GM23338 (cell line): Measurements from ENCODE around the gene SPSB4. TPM values are rescaled to one million over a fixed set of nuclear protein-coding genes. Genes with fewer than 3 reads are reported as not detected.

Source experiments
- ATAC-seq: fragments of 200-7000 bp; cut with Tn5 transposase; 3 replicates; pipeline ENCODE4 v1.9.1; 2020
- DNase-seq: peaks from one replicate; pipeline ENCODE4 v3.0.0-alpha.2; 2015; ENCODE audit warnings: low spot score
- H2AFZ ChIP-seq: fragments of 200-600 bp; sonication (generic); 2 replicates; pipeline ENCODE4 v1.8.0; 2016; ENCODE audit warnings: antibody characterized with exemption, mild to moderate bottlenecking, moderate library complexity
- H3F3A ChIP-seq: fragments of 200-600 bp; sonication (generic); replicated peaks from 2 replicates; pipeline ENCODE4 v1.8.0; 2017; ENCODE audit warnings: antibody characterized with exemption, mixed run types, low read depth
- H3K27ac ChIP-seq: fragments of 200-600 bp; sonication (generic); 2 replicates; pipeline ENCODE4 v1.6.1; 2016; ENCODE audit warnings: low read depth
- H3K27me3 ChIP-seq: fragments of 200-600 bp; sonication (generic); 2 replicates; pipeline ENCODE4 v1.8.0; 2016; ENCODE audit warnings: mild to moderate bottlenecking, mixed run types, moderate library complexity; ENCODE audit not compliant: insufficient read depth
- H3K36me3 ChIP-seq: fragments of 200-600 bp; sonication (generic); 2 replicates; pipeline ENCODE4 v1.8.0; 2016; ENCODE audit warnings: mild to moderate bottlenecking; ENCODE audit not compliant: insufficient read depth
- H3K4me1 ChIP-seq: fragments of 200-600 bp; sonication (generic); 2 replicates; pipeline ENCODE4 v1.8.0; 2016; ENCODE audit warnings: mild to moderate bottlenecking, moderate library complexity; ENCODE audit not compliant: insufficient read depth
- H3K4me2 ChIP-seq: fragments of 200-600 bp; sonication (generic); 2 replicates; pipeline ENCODE4 v1.7.1; 2017; ENCODE audit warnings: mixed run types
- H3K4me3 ChIP-seq: fragments of 200-600 bp; sonication (generic); 2 replicates; pipeline ENCODE4 v1.6.1; 2016; ENCODE audit warnings: mixed run types
- H3K79me2 ChIP-seq: fragments of 200-600 bp; sonication (generic); replicated peaks from 2 replicates; pipeline ENCODE4 v1.8.0; 2017; ENCODE audit warnings: mild to moderate bottlenecking; ENCODE audit not compliant: insufficient read depth
- H3K9me2 ChIP-seq: fragments of 200-600 bp; sonication (generic); 2 replicates; pipeline ENCODE4 v1.8.0; 2017; ENCODE audit not compliant: insufficient read depth
- H4K20me1 ChIP-seq: fragments of 200-600 bp; sonication (generic); replicated peaks from 2 replicates; pipeline ENCODE4 v1.8.0; 2017; ENCODE audit warnings: mild to moderate bottlenecking; ENCODE audit not compliant: insufficient read depth
- H3K27ac Mint-ChIP-seq: 2 replicates; pipeline ENCODE4 v1.8.0; 2020; ENCODE audit warnings: inconsistent platforms, mild to moderate bottlenecking, moderate library complexity, mixed read lengths
- H3K27me3 Mint-ChIP-seq: 3 replicates; pipeline ENCODE4 v1.8.0; 2022; ENCODE audit warnings: low read depth, mild to moderate bottlenecking, moderate library complexity, mixed read lengths, inconsistent platforms; ENCODE audit not compliant: insufficient read depth, poor library complexity
- H3K36me3 Mint-ChIP-seq: 3 replicates; pipeline ENCODE4 v1.8.0; 2021; ENCODE audit warnings: low read depth, mild to moderate bottlenecking, inconsistent platforms, moderate library complexity, mixed read lengths
- H3K4me1 Mint-ChIP-seq: 3 replicates; pipeline ENCODE4 v1.8.0; 2020; ENCODE audit warnings: mild to moderate bottlenecking, inconsistent platforms, mixed read lengths
- H3K4me3 Mint-ChIP-seq: 3 replicates; pipeline ENCODE4 v1.8.0; 2021; ENCODE audit warnings: moderate library complexity, mild to moderate bottlenecking, inconsistent platforms, mixed read lengths
- H3K9me3 Mint-ChIP-seq: 3 replicates; pipeline ENCODE4 v1.8.0; 2020; ENCODE audit warnings: moderate library complexity, mild to moderate bottlenecking, inconsistent platforms, mixed read lengths
- CREB1 ChIP-seq: fragments of 250-450 bp; sonication (Bioruptor Pico); IDR thresholded peaks from 2 replicates; pipeline ENCODE4 v1.5.0; 2020; ENCODE audit warnings: low read depth, mild to moderate bottlenecking, moderate library complexity
- CTCF ChIP-seq, 2 experiments: fragments of 200-600 bp in 1 of 2; sonication (generic) in 1 of 2; conservative IDR thresholded peaks; 2 replicates each; pipeline versions ENCODE4 v1.5.1 to v1.6.1; 2016 to 2017; ENCODE audit warnings: antibody characterized with exemption in 2 of 2, low read depth in 2 of 2, mild to moderate bottlenecking in 2 of 2, moderate library complexity in 1 of 2
- ETS1 ChIP-seq: IDR thresholded peaks from 2 replicates; pipeline ENCODE4 v1.6.1; 2016; ENCODE audit warnings: antibody characterized with exemption
- EZH2 ChIP-seq: fragments of 200-600 bp; sonication (generic); IDR thresholded peaks from one replicate; pipeline ENCODE4 v1.8.0; 2017; ENCODE audit warnings: antibody characterized with exemption, mild to moderate bottlenecking, low read depth; ENCODE audit not compliant: unreplicated experiment
- EZH2phosphoT487 ChIP-seq: fragments of 200-600 bp; sonication (generic); IDR thresholded peaks from one replicate; pipeline ENCODE4 v1.8.1; 2018; ENCODE audit warnings: antibody characterized with exemption; ENCODE audit not compliant: unreplicated experiment
- JUNB ChIP-seq: IDR thresholded peaks from one replicate; pipeline ENCODE4 v1.6.1; 2016; ENCODE audit warnings: antibody characterized with exemption; ENCODE audit not compliant: unreplicated experiment
- NANOG ChIP-seq: IDR thresholded peaks from 2 replicates; pipeline ENCODE4 v1.6.1; 2016; ENCODE audit warnings: antibody characterized with exemption, borderline replicate concordance
- POLR2AphosphoS5 ChIP-seq: IDR thresholded peaks from 2 replicates; pipeline ENCODE4 v1.6.1; 2016; ENCODE audit warnings: antibody characterized with exemption, low read depth
- STAT1 ChIP-seq: IDR thresholded peaks from one replicate; pipeline ENCODE4 v1.6.1; 2016; ENCODE audit warnings: antibody characterized with exemption; ENCODE audit not compliant: unreplicated experiment
- ZNF114 ChIP-seq: fragments of 250-450 bp; sonication (Bioruptor Pico); IDR thresholded peaks from 2 replicates; pipeline ENCODE4 v1.5.0; 2020; ENCODE audit warnings: mild to moderate bottlenecking, moderate library complexity
- ZNF331 ChIP-seq: fragments of 250-450 bp; sonication (Bioruptor Pico); IDR thresholded peaks from 2 replicates; pipeline ENCODE4 v1.5.0; 2020; ENCODE audit warnings: low read depth, mild to moderate bottlenecking, moderate library complexity
- polyA plus RNA-seq: library from polyadenylated mRNA; unstranded; fragments of >200 nt; fragmentation: Nextera tagmentation; extraction: Ambion mirVana; gene quantifications from 2 replicates; pipeline ENCODE4 v1.2.1, GENCODE V29; 2016
- total RNA-seq: library from RNA; depleted of rRNA; stranded (reverse); fragments of >200 nt; shearing (Covaris generic); gene quantifications from 2 replicates; pipeline ENCODE4 v1.2.3, GENCODE V29; 2014
- TF ChIP-seq, protein P1 (sequence below): fragments of 250-450 bp; sonication (Bioruptor Pico); IDR thresholded peaks from 2 replicates; pipeline ENCODE4 v1.5.0; 2020; ENCODE audit warnings: mild to moderate bottlenecking, moderate library complexity
- TF ChIP-seq, protein P2 (sequence below): IDR thresholded peaks from one replicate; pipeline ENCODE4 v1.6.1; 2018; ENCODE audit warnings: antibody characterized with exemption; ENCODE audit not compliant: unreplicated experiment

SPSB4 gene
- total and polyA plus RNA-seq, 2 experiments from 2014 or later = 6.7 to 25.9 TPM

DNA sequence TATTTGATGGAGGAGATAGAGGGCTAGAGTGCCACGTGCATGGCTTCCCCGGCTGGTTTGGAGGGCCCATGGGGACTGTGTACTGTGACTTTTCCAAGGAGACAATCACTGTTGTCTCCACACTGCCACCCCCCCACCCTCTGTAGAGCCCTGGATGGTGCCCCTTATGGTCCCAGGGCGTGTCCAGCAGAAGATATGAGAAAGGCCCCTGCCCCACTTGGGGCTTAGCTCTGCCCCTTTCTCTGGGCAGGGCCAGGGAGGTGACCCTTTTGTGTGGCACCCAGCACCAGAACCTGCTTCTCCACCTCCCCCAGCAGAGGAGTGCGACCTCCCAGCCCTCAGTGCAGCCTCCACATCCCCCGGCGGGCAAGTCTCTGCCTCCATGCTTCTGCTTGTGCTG, 32.1 kb downstream of the SPSB4 start:
- H3K4me3 Mint-ChIP-seq = no peak overlapping the region; the same call in 2 of the 3 replicates
- no peak for DNase-seq
- no peaks in the 10 kb centered on the region for H3K27me3 ChIP-seq

More for the DNA sequence above, 32.1 kb downstream of the SPSB4 start:
- H3F3A ChIP-seq = no peaks in the 10 kb centered on the region
- peaks cover 9% of the 10 kb centered on the region for H3K27me3 Mint-ChIP-seq
- no peak overlapping the region for H2AFZ ChIP-seq
- H3K4me2 ChIP-seq = no peak overlapping the region
- peaks cover 28% of the 10 kb centered on the region for H3K4me1 ChIP-seq
- H3K36me3 ChIP-seq = no peaks in the 10 kb centered on the region
- TF ChIP-seq EZH2 (no peak), POLR2AphosphoS5 (no peak), CREB1 (CRISPR knock-in tag) (no peak), ETS1 (no peak), ZNF114 (no peak), NANOG (no peak), ZNF331 (CRISPR knock-in tag) (no peak), CTCF (conservative IDR thresholded peaks at IDR 0.05; ENCODE audit: low read depth in 2 of 2) (no peak), STAT1 (no peak), EZH2phosphoT487 (no peak), JUNB (no peak)
- TF ChIP-seq, protein P1, sequence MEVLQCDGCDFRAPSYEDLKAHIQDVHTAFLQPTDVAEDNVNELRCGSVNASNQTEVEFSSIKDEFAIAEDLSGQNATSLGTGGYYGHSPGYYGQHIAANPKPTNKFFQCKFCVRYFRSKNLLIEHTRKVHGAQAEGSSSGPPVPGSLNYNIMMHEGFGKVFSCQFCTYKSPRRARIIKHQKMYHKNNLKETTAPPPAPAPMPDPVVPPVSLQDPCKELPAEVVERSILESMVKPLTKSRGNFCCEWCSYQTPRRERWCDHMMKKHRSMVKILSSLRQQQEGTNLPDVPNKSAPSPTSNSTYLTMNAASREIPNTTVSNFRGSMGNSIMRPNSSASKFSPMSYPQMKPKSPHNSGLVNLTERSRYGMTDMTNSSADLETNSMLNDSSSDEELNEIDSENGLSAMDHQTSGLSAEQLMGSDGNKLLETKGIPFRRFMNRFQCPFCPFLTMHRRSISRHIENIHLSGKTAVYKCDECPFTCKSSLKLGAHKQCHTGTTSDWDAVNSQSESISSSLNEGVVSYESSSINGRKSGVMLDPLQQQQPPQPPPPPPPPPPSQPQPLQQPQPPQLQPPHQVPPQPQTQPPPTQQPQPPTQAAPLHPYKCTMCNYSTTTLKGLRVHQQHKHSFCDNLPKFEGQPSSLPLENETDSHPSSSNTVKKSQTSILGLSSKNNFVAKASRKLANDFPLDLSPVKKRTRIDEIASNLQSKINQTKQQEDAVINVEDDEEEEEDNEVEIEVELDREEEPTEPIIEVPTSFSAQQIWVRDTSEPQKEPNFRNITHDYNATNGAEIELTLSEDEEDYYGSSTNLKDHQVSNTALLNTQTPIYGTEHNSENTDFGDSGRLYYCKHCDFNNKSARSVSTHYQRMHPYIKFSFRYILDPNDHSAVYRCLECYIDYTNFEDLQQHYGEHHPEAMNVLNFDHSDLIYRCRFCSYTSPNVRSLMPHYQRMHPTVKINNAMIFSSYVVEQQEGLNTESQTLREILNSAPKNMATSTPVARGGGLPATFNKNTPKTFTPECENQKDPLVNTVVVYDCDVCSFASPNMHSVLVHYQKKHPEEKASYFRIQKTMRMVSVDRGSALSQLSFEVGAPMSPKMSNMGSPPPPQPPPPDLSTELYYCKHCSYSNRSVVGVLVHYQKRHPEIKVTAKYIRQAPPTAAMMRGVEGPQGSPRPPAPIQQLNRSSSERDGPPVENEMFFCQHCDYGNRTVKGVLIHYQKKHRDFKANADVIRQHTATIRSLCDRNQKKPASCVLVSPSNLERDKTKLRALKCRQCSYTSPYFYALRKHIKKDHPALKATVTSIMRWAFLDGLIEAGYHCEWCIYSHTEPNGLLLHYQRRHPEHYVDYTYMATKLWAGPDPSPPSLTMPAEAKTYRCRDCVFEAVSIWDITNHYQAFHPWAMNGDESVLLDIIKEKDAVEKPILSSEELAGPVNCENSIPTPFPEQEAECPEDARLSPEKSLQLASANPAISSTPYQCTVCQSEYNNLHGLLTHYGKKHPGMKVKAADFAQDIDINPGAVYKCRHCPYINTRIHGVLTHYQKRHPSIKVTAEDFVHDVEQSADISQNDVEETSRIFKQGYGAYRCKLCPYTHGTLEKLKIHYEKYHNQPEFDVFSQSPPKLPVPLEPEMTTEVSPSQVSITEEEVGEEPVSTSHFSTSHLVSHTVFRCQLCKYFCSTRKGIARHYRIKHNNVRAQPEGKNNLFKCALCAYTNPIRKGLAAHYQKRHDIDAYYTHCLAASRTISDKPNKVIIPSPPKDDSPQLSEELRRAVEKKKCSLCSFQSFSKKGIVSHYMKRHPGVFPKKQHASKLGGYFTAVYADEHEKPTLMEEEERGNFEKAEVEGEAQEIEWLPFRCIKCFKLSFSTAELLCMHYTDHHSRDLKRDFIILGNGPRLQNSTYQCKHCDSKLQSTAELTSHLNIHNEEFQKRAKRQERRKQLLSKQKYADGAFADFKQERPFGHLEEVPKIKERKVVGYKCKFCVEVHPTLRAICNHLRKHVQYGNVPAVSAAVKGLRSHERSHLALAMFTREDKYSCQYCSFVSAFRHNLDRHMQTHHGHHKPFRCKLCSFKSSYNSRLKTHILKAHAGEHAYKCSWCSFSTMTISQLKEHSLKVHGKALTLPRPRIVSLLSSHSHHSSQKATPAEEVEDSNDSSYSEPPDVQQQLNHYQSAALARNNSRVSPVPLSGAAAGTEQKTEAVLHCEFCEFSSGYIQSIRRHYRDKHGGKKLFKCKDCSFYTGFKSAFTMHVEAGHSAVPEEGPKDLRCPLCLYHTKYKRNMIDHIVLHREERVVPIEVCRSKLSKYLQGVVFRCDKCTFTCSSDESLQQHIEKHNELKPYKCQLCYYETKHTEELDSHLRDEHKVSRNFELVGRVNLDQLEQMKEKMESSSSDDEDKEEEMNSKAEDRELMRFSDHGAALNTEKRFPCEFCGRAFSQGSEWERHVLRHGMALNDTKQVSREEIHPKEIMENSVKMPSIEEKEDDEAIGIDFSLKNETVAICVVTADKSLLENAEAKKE (CRISPR knock-in tag) = no peak
- TF ChIP-seq, protein P2, sequence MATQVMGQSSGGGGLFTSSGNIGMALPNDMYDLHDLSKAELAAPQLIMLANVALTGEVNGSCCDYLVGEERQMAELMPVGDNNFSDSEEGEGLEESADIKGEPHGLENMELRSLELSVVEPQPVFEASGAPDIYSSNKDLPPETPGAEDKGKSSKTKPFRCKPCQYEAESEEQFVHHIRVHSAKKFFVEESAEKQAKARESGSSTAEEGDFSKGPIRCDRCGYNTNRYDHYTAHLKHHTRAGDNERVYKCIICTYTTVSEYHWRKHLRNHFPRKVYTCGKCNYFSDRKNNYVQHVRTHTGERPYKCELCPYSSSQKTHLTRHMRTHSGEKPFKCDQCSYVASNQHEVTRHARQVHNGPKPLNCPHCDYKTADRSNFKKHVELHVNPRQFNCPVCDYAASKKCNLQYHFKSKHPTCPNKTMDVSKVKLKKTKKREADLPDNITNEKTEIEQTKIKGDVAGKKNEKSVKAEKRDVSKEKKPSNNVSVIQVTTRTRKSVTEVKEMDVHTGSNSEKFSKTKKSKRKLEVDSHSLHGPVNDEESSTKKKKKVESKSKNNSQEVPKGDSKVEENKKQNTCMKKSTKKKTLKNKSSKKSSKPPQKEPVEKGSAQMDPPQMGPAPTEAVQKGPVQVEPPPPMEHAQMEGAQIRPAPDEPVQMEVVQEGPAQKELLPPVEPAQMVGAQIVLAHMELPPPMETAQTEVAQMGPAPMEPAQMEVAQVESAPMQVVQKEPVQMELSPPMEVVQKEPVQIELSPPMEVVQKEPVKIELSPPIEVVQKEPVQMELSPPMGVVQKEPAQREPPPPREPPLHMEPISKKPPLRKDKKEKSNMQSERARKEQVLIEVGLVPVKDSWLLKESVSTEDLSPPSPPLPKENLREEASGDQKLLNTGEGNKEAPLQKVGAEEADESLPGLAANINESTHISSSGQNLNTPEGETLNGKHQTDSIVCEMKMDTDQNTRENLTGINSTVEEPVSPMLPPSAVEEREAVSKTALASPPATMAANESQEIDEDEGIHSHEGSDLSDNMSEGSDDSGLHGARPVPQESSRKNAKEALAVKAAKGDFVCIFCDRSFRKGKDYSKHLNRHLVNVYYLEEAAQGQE = no peak
- no peaks in the 10 kb centered on the region for H4K20me1 ChIP-seq
- H3K27ac Mint-ChIP-seq = peak overlapping the region; percentile 72
- ATAC-seq = no peak
- H3K9me3 Mint-ChIP-seq = no peaks in the 10 kb centered on the region
- peaks cover 78% of the 10 kb centered on the region for H3K4me1 Mint-ChIP-seq
- no peaks in the 10 kb centered on the region for H3K9me2 ChIP-seq
- peaks cover 11% of the 10 kb centered on the region for H3K79me2 ChIP-seq
- no peak overlapping the region for H3K4me3 ChIP-seq
- no peaks in the 10 kb centered on the region for H3K36me3 Mint-ChIP-seq
- H3K27ac ChIP-seq = no peak overlapping the region
